ENCODE measurements around the gene PKD1. TPM values are rescaled to one million over a fixed set of nuclear protein-coding genes. Genes with fewer than 3 reads are reported as not detected.

Gene PKD1
- total RNA-seq, 1 experiment from 2014 or later = 83.5 TPM

DNA sequence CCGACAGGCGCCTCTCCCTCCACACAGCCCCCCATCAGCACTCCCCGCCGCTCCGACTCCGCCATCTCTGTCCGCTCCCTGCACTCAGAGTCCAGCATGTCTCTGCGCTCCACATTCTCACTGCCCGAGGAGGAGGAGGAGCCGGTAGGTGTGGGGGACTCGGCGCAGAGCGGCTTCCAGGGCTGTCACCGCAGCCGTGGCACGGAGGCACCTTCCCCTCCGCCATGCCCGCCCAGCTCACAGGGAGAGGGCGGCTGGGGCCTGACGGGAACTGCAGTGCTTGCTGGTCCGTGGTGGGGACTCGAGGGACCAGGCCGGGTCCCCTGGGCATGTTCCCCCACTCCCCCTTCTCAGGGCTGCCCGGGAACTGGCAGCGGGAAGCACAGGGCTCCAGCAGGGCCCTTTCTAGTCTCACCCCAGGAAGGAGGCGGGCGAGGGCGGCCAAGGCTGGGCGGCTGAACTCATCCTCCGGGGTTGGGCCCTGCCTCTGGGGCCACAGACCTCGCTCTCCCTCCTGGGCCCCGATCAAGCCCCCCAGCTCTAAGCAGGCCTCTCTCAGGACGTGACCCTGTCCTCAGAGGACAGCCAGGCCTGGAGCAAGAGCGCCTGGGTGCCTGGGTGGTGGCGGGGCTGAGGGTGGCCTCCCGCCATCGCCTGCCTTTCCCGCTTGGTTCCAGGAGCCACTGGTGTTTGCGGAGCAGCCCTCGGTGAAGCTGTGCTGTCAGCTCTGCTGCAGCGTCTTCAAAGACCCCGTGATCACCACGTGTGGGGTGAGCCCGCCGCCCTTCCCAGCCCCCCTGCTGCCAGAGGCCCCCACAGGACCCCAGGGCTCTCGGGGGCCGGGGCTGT, 35.1 kb upstream of the PKD1 start:
- no peak for DNase-seq (ENCODE audit: low read depth)

GRCh38 chr16:2170080-2170479, 34.4 kb upstream of the PKD1 start:
- no peak for DNase-seq (ENCODE audit: low read depth)

GRCh38 chr16:2167068-2167638, 31.5 kb upstream of the PKD1 start:
- DNase-seq (ENCODE audit: low read depth) = no peak

- DNase-seq (ENCODE audit: low read depth) = no peak
Observed at GRCh38 chr16:2166263-2167067, 30.8 kb upstream of the PKD1 start.

- no peak for DNase-seq (ENCODE audit: low read depth)
Observed at GRCh38 chr16:2165861-2166260, 30.2 kb upstream of the PKD1 start.

DNA sequence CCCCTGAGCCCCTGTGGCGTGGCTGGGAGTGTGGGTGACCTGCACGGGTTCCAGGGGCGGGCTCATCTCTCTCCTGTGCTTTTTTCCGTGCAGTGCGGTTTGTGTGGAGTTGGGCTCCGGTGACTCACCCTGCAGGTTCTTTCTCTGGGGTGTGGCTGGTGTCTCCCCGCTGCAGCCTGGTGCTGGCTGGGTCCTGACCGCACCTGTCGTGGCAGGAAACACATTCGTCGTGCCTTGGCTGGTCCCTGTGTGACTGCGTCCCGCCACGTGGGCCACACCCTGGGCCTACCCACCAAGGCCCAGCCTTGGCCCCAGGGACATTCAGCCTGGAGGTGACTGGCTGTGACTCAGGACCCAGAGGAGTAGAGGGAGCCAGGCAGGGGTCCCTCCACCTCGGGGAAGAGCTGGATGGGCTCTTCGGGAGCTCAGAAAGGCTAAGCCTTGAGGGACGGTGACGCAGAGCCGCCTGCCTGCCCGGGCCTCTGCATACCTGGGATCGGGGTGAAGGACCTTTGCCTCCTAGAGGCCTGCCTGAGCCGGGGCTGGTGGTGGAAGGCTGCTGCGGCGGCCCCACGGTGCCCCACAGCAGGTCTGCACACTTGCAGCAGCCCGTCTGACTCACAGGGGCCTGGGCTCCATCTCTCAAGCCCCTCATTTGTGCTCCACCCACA, 27.6 kb upstream of the PKD1 start:
- DNase-seq (ENCODE audit: low read depth) = peak; percentile 14

DNA sequence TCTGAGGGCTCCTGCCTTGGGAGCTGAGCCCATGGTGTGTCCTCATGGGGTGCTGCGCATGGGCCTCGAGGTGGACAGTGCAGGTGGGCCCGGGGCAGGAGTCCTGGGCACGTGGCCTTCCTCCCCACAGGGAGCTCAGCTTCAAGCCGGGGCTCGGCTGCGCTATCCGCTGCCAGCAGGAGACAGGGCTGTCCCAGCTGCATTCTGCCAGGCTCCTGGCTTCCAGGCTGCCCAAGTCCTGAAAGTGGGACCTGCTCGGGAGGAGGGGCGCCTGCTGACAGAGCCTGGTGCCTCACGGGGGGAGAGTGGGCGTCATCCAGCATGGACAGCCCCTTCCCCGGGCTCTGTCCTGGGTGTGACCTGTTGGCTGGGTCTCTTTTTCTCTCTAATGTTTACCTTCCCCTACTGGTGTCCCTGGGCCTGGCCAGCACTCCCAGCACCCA, 27.0 kb upstream of the PKD1 start:
- no peak for DNase-seq (ENCODE audit: low read depth)

GRCh38 chr16:2161911-2162310, 26.2 kb upstream of the PKD1 start:
- no peak for DNase-seq (ENCODE audit: low read depth)

DNA sequence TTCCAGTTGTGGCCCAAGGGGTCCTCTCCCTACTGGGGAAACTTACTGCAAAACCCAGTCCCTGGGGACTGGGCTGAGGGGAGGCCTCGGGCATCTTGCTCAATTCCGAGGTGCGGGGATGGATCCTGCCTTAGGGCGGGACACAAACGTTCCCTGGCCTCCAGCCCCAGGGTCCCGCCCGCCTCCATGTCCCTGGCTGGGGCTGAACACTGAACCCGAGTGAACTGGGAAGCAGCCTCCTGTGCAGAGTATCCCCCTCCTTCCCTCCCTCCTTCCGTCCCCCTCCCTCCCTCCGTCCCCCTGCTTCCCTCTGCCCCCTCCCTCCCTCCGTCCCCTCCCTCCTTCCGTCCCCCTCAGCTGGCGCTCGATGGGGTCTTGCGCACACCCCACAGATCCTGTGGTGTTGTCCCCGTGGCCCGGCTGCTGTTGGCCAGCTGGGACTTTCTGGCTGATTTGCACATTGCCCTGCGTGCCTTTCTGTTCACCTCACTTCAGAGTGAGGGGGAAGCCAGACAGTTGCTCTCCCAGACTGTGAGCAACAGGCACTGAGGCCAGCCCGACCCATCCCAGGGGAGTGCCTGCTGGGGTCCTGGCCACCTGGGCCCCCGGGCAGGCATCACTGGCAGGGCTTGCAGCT, 25.3 kb upstream of the PKD1 start:
- DNase-seq (ENCODE audit: low read depth) = peak; percentile 82

- peak; percentile 24 for DNase-seq (ENCODE audit: low read depth)
Observed at GRCh38 chr16:2159175-2159838, 23.6 kb upstream of the PKD1 start.

GRCh38 chr16:2158262-2158638, 22.6 kb upstream of the PKD1 start:
- no peak for DNase-seq (ENCODE audit: low read depth)

GRCh38 chr16:2157480-2158261, 22.0 kb upstream of the PKD1 start:
- peak; percentile 7 for DNase-seq (ENCODE audit: low read depth)

GRCh38 chr16:2156849-2157224, 21.1 kb upstream of the PKD1 start:
- DNase-seq (ENCODE audit: low read depth) = no peak

DNA sequence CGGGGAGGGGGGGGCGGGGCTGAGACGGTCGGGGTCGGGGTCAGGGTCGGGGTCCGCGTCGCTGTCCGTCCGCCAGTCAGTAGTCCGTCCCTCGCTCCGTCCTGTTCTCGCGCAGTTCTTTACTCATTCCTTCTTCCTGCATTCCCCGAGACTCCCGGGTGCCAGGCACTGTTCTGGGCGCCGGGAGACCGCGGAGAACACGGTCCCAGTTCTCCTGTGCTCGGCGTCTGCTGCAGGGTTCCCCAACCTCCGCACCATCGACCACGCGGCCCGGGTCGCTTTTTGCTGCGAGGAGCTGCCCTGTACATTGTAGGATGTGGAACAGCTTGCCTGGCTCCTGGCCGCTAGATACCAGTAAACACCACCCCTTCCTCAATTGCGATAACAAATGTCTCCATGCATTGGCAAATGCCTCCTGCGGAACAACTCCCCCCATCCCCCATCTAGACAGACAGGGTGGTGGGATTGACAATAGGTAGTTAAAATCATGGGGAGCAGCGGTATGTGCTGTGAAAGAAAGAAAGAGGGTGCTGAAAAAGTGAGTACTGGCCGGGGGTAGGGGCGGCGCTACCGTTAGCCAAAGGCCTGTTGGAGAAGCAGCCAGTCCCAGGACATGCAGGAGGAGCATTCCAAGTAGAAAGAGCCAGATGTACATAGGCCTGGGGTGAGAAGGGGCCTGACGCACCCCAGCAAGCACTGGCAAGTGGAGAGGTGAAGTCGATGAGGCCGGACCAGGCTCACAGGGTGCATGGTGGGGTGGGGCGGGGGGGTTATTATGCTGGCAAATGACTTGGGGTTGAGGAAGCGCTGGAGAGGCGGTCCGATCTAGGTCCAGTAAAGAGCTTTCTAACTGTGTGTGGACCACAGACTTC, 20.5 kb upstream of the PKD1 start:
- peak; percentile 62 for DNase-seq (ENCODE audit: low read depth)

DNA sequence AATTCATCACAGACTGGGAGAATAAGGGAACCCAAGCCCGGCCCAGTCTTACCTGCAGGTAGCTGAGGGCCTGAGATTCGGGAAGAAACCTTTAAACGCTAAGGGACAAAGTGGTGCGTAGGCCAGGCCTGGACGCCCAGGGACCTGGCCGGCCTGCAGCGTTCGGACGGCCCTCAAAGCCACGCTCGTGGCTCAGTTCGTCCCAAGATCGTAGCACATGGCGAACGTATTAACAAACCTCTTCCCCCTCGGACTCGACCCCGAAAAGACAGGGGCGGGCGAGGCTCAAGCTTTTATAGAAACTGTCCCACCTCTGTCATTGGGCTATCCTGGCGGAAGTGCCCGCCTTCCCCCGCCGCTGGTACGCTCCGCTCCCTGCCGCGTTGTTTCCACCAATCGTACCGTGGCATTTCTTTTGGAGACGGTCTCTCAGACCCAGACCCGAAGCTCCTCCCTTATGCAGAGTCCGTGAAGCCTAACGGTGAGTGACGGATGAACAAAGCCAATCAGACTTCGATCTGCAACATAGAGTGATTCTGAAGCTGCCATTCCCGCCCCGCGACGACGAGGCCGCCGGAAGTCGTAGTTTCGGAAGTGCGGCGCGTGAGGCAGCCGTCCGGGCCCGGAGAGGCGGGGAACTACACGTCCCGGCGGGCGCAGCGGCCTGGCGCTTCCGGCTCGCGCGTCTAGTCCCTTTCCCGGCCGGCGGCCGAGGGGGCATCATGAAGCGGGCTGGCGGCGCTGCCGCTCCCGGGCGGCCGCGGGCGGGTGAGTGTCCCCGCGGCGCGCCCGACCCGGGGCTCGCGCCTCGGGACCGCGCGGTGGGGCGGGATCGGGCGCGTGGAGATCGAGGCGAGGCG, 19.6 kb upstream of the PKD1 start, which contains the start of gene TRAF7:
TSS of gene TRAF7 (plus strand) at position 692 of the 860 bp plus-strand sequence. CDS start 8,139 bp downstream, outside the sequence.
- DNase-seq (ENCODE audit: low read depth) = peak; percentile 100

DNA sequence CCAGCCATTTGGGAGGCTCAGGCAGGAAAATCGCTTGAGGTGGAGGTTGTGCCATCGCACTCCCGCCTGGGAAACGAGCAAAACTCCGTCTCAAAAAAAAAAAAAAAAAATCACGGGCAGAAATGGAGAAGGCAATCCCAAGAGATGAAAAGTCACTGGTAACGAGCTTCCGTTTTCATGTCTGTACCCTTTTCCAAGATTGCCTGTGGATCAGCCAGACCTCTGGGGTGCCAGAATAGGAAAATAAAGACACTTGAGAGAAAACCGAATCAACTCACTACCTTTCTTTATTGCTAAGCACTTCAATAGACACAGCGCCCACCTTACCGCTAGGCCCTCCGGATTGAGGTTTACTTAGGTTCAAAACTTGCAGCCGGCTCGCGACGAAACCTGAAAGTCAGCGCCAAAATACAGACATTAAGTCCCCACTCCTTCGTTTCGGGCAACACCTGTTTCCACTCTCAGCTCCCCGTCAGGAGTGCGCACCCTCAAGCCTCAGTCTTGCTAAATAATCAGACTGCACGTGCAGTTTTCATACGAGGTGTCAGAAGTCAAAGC, 18.9 kb upstream of the PKD1 start:
- DNase-seq (ENCODE audit: low read depth) = no peak

- peak; percentile 17 for DNase-seq (ENCODE audit: low read depth)
Observed at GRCh38 chr16:2152695-2153506, 17.2 kb upstream of the PKD1 start.
